HAP-1 (cell line): ENCODE measurements around the gene METAP1.
"Not testable (repeated sequence)": the region's sequence is repeated elsewhere in the genome, so short reads cannot be mapped to it uniquely, and the experiment has no call there.

ENCODE experiments used
- DNase-seq, 2 experiments: peaks; one replicate each; pipeline ENCODE4 v3.0.0-alpha.2; 2016 to 2020; ENCODE audit warnings: low spot score in 2 of 2
- H3K27me3 ChIP-seq: fragments of 250-450 bp; sonication (Bioruptor Pico); 2 replicates; pipeline ENCODE4 v1.5.1; 2020; ENCODE audit warnings: low read depth, mild to moderate bottlenecking, moderate library complexity
- H3K36me3 ChIP-seq: fragments of 250-450 bp; sonication (Bioruptor Pico); replicated peaks from 2 replicates; pipeline ENCODE4 v1.5.1; 2020; ENCODE audit warnings: mild to moderate bottlenecking
- H3K4me1 ChIP-seq: fragments of 250-450 bp; sonication (Bioruptor Pico); 2 replicates; pipeline ENCODE4 v1.5.1; 2020; ENCODE audit warnings: mild to moderate bottlenecking
- H3K4me3 ChIP-seq: fragments of 250-450 bp; sonication (Bioruptor Pico); 2 replicates; pipeline ENCODE4 v1.5.1; 2020; ENCODE audit warnings: mild to moderate bottlenecking, moderate library complexity
- H3K9me3 ChIP-seq: fragments of 250-450 bp; sonication (Bioruptor Pico); 2 replicates; pipeline ENCODE4 v1.5.1; 2020; ENCODE audit warnings: mild to moderate bottlenecking, moderate library complexity
- in situ Hi-C: fragments of 300-500 bp; cut with MboI; formaldehyde crosslinking; loops from 3 replicates; pipeline ENCODE4 v1.14.3; 2020; ENCODE audit warnings: low sequenced_read_pairs, inconsistent platforms, mixed read lengths

The METAP1 gene

DNA sequence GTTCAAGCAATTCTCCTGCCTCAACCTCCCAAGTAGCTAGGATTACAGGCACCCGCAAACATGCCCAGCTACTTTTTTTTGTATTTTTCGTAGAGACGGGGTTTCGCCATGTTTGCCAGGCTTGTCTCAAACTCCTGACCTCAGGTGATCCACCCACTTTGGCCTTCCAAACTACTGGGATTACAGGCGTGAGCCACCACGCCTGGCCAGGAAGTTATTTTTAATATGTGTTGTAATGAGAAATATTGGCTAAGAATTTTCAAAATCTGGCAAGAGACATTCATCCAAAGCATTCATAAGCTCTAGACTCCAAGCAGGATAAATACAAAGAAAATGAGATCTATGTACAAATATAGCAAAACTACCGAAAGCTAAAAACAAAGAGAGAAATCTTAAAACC, 18.0 kb upstream of the METAP1 start:
- no peaks in the 10 kb centered on the region for H3K9me3 ChIP-seq
- H3K4me3 ChIP-seq: no peak overlapping the region
- no peaks in the 10 kb centered on the region for H3K36me3 ChIP-seq
- no peak for DNase-seq
- H3K27me3 ChIP-seq: no peaks in the 10 kb centered on the region
- in situ Hi-C loops: no loop called here
- H3K4me1 ChIP-seq: no peaks in the 10 kb centered on the region

DNA sequence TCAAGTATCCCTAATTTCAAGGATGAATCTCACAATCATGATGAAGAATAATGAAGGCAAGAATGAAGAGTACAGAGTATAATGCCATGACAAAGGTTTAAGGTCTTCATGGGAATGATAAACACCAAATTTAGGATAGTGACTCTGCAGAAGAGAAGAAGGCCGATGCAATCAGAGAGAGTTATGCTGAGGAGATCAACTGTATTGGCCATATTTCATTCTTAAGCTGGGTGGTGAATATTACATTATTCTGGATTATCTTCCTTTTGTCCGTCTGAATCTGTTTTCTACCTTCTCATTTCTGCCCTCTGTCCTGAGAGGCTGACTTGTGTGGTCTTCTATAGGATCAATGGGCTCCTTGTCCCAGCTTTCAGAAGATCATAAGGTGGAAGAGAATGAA, 7.8 kb upstream of the METAP1 start:
- DNase-seq: no peak
- Histone ChIP-seq H3K27me3 (no peaks in the 10 kb centered on the region), H3K9me3 (no peaks in the 10 kb centered on the region), H3K36me3 (no peaks in the 10 kb centered on the region), H3K4me1 (no peaks in the 10 kb centered on the region; the same call in 1 of the 2 replicates), H3K4me3 (no peak overlapping the region)
- in situ Hi-C loops: no loop called here

DNA sequence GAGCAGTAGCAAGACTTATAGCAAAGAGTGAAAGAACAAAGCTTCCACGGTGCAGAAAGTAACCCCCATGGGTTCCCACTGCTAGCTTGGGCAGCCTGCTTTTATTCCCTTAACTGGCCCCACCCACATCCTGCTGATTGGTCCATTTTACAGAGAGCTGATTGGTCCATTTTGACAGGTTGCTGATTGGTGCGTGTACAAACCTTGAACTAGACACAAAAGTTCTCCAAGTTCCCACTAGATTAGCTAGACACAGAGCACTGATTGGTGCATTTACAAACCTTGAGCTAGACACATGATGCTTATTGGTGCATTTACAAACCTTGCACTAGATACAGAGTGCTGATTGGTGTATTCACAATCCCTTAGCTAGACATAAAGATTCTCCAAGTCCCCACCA, 2.7 kb upstream of the METAP1 start:
- H3K27me3 ChIP-seq, DNase-seq, H3K36me3 ChIP-seq, H3K9me3 ChIP-seq, H3K4me3 ChIP-seq, in situ Hi-C loops: not testable (repeated sequence)
- H3K4me1 ChIP-seq: peaks cover 12% of the 10 kb centered on the region

DNA sequence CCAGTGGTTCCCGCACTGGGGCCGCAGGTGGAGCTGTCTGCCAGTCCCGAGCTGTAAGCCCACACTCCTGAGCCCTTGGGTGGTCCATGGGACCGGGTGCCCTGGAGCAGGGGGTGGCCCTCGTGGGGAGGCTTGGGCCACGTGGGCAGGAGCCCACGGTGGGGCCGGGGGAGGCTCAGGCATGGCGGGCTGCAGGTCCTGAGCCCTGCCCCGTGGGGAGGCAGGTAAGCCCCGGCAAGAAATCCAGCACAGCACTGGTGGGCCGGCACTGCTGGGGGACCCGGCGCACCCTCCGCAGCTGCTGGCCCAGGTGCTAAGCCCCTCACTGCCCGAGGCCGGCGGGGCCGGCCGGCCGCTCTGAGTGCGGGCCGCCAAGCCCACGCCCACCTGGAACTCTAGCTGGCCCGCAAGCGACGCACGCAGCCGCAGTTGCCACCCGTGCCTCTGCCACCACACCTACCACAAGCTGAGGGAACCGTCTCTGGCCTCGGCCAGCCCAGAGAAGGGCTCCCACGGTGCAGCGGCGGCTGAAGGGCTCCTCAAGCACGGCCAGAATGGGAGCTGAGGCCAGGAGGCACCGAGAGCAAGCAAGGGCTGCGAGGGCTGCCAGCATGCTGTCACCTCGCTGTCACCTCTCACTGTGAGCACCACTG, 2.0 kb upstream of the METAP1 start:
- H3K27me3 ChIP-seq: no peaks in the 10 kb centered on the region
- peaks cover 12% of the 10 kb centered on the region for H3K4me1 ChIP-seq
- no peak for DNase-seq
- H3K36me3 ChIP-seq: no peaks in the 10 kb centered on the region
- in situ Hi-C loops: no loop called here
- no peak overlapping the region for H3K4me3 ChIP-seq
- no peaks in the 10 kb centered on the region for H3K9me3 ChIP-seq

DNA sequence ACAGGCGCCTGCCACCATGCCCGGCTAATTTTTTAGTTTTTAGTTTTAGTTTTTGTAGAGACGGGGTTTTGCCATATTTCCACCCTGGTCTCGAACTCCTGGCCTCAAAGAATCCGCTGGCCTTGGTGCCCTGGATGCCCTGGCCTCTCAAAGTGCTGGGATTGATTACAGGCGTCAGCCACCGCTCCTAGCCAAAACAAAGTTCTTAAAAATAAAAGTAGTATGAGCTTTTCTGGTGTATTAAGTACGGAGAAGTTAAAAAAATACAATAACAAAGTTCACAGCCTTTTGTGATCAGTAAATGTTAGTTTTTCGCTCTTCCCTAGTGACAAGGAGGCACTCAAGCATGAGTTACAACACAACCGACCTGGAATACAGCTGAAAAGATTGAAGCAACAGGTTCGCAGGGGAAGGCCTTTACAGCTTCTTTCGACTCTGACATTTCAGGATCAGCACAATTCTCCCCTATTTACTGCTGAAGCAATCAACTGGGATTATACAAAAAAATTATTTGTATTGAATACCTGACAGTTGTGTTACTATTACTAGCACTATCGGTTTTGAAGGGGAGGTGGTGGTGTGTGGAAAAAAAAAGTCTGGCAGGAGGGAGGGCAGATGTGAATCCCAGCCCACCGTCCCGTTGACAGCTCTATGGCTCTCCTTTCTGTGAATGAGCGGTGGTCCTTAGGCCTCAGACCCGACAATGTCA, 893 bp upstream of the METAP1 start:
- no peaks in the 10 kb centered on the region for H3K9me3 ChIP-seq
- DNase-seq: no peak
- H3K4me1 ChIP-seq: peaks cover 12% of the 10 kb centered on the region
- H3K36me3 ChIP-seq: no peaks in the 10 kb centered on the region
- no peaks in the 10 kb centered on the region for H3K27me3 ChIP-seq
- in situ Hi-C loops: no loop called here
- H3K4me3 ChIP-seq: peak overlapping the region; percentile 97

DNA sequence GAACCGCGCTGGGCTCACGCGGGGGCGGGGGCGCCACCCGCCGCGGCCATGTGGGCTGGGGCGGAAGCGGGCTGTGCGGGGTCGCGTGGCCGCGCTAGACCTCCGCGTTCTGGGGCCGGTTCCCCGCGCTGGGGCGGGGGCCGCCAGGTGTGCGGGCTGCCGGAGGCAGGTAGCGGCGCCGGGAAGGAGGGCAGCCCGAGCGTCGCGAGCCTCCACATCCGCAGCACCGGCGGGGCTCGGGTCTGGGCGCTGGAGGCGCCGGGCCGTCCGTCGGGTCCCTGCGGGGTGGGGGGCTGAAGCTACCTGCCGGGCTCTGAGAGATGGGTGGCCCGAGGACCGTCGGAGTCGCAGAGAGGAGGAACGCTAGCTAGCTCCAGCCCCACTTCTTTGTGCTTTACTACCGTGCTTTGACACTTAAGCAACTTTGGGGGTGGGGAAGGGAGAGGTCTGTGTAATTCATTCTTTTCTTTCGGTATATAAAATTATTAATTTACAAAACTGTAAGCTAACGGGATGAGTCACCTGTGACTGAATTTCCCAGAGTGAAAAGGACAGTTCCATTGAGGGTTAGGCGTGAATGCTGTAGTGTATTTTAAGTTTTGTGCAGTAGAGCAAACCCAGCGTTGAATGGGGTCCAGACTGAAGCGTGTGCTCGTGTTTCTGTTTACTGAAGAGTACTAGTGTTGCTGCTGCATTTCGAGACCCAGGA, 689 bp downstream of the METAP1 start:
- peaks cover 12% of the 10 kb centered on the region for H3K4me1 ChIP-seq
- no peaks in the 10 kb centered on the region for H3K9me3 ChIP-seq
- in situ Hi-C loops: no loop called here
- DNase-seq: peak in 1 of 2 experiments; percentile 41
- H3K36me3 ChIP-seq: no peaks in the 10 kb centered on the region
- no peaks in the 10 kb centered on the region for H3K27me3 ChIP-seq
- H3K4me3 ChIP-seq: peak overlapping the region; percentile 97

DNA sequence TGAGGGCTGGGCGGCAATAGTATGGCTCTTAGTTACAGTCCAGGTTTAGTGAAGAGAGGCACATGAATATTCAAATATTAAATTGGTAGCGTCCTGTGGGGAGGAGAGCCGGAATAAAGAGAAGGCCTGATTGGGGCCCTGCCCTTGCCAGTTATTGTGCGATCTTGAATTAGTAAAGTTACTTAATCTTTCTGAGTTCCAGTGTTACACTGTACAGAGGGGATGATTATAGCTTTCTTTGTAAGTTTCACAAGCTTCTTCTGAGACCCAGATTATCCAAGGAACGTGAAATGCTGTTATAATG, 1.2 kb downstream of the METAP1 start:
- Histone ChIP-seq H3K36me3 (no peaks in the 10 kb centered on the region), H3K4me1 (peaks cover 12% of the 10 kb centered on the region), H3K4me3 (peak overlapping the region; percentile 97), H3K27me3 (no peaks in the 10 kb centered on the region), H3K9me3 (no peaks in the 10 kb centered on the region)
- peak in 1 of 2 experiments; percentile 38 for DNase-seq
- in situ Hi-C loops: no loop called here

DNA sequence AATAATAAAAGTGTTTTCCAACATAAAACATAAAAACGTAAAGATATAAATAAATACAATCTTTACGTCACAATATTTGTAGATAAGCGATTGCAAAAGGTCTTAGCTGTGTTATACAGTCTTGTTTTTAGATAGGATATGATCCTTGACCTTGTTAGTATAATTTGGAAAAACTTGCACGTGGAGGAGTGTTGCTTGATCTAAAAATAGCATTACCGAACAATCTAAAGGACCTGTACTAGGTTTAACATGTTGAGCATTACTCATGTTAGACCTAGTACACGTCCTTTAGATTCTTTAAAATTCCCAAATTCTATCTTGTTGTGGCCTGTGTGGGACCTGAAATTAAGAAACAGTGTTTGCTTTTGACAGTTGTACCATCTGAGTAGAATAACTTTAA, 1.6 kb downstream of the METAP1 start:
- Histone ChIP-seq H3K9me3 (no peaks in the 10 kb centered on the region), H3K36me3 (peaks cover 2% of the 10 kb centered on the region; the same call in 1 of the 2 replicates), H3K4me3 (peak overlapping the region; percentile 97), H3K27me3 (no peaks in the 10 kb centered on the region), H3K4me1 (peaks cover 13% of the 10 kb centered on the region)
- DNase-seq: no peak
- in situ Hi-C loops: no loop called here

DNA sequence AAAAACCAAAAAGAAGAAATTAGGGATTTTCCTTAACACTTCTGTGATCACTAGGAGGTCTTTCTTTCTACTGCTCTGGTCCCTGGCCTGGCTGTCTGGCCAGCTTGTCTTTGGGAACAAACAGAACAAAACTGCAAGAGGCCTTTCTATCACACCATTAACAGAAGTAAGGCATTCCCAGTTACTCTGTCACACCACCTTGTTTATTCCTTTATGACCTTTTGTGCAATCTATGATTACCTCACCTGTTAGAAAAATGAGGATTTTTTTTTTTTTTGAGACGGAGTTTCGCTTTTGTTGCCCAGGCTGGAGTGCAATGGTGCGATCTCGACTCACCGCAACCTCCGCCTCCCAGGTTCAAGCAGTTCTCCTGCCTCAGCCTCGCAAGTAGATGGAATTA, 3.0 kb downstream of the METAP1 start:
- in situ Hi-C loops: no loop called here
- no peak overlapping the region for H3K4me3 ChIP-seq

DNA sequence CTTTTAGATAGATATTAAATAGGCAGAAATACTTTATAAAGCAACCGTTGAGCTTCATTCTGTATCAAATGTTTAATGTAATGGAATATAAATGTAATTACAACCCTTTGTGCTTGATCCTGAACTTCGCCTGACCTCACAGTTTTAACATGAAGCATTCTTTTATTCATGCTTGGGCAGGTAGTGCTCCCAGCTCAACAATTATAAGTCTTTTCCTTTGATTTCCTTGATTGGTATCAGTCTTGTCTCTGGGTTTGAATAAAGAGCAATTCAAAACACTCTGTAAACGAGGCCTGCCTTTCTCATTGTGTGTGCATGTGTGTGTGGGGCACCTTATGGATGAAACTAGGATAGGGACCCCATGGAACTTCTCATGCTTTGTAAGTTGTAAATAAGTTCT, 6.8 kb downstream of the METAP1 start:
- Histone ChIP-seq H3K4me1 (peaks cover 6% of the 10 kb centered on the region), H3K9me3 (no peaks in the 10 kb centered on the region), H3K4me3 (no peak overlapping the region), H3K27me3 (no peaks in the 10 kb centered on the region), H3K36me3 (peaks cover 3% of the 10 kb centered on the region; the same call in 1 of the 2 replicates)
- in situ Hi-C loops: no loop called here
- DNase-seq: no peak

More for the DNA sequence above, 3.0 kb downstream of the METAP1 start:
- H3K27me3 ChIP-seq: no peaks in the 10 kb centered on the region
- no peaks in the 10 kb centered on the region for H3K9me3 ChIP-seq
- DNase-seq: no peak
- peaks cover 3% of the 10 kb centered on the region; the same call in 1 of the 2 replicates for H3K36me3 ChIP-seq
- peaks cover 15% of the 10 kb centered on the region for H3K4me1 ChIP-seq

DNA sequence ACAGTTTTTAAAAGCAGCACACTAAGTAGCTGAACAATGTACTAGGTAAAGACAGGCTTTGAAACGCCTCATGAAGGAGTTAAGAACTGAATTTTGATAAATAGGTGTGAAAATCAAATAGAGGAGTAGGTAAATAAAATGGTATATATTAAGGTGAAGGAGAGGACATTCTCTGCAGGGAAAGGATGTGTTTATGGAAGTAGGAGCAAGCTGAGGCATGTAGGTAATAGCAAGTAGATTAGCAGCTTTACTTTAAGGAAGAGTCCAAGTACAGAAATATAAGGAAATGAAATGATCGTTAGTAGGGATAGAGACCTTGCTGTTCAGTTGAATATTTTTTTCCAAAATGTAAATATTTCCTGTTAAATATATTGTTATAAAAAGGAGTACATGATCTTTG, 12.5 kb downstream of the METAP1 start:
- in situ Hi-C loops: no loop called here
- no peak overlapping the region for H3K4me3 ChIP-seq
- H3K9me3 ChIP-seq: peaks cover 9% of the 10 kb centered on the region
- no peak for DNase-seq
- H3K4me1 ChIP-seq: no peaks in the 10 kb centered on the region
- no peaks in the 10 kb centered on the region for H3K27me3 ChIP-seq
- peaks cover 11% of the 10 kb centered on the region for H3K36me3 ChIP-seq

DNA sequence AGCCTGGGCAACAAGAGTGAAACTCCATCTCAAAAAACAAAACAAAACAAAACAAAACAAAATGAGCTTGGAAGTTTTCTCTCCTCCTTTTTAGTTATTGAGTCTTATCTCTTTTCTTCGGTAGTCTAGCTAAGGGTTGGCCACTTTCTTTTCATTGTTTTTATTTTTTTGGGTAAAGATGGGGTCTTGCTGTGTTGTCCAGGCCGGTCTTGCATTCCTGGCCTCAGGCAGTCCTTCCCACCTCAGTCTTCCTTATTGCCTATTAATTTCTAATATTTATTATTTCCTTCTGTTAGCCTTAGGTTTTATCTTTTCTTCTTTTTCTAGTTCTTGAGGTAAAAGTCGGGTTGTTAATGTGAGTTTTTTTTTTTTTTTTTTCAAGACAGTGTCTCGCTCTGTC, 16.4 kb downstream of the METAP1 start:
- Histone ChIP-seq H3K4me1 (no peaks in the 10 kb centered on the region), H3K36me3 (peaks cover 11% of the 10 kb centered on the region), H3K9me3 (peaks cover 9% of the 10 kb centered on the region), H3K27me3 (no peaks in the 10 kb centered on the region), H3K4me3 (no peak overlapping the region)
- in situ Hi-C loops: no loop called here
- DNase-seq: no peak

DNA sequence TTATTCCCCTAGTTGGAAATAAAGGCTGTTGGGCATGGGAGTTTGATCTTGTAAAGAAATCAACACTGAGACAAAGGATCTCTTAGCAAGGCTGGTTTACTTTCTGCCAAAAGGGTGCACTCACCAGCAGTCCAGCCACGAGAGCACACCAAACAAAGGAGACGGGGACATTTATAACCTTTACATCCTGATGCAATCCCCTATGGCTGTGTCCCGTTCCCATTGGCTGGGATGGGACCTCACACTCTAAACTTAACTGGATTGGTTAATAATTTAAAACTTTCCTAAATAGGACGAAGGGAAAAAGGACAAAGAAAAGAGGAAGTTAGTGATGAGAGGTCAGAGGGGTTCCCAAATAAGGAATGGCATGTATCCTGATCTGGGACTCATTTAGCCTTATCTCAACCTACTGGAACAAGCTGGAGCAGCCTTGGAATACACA, 17.9 kb downstream of the METAP1 start:
- peaks cover 11% of the 10 kb centered on the region for H3K36me3 ChIP-seq
- H3K27me3 ChIP-seq: no peaks in the 10 kb centered on the region
- no peak overlapping the region for H3K4me3 ChIP-seq
- no peak for DNase-seq
- in situ Hi-C loops: no loop called here
- peaks cover 9% of the 10 kb centered on the region for H3K9me3 ChIP-seq
- H3K4me1 ChIP-seq: no peaks in the 10 kb centered on the region

DNA sequence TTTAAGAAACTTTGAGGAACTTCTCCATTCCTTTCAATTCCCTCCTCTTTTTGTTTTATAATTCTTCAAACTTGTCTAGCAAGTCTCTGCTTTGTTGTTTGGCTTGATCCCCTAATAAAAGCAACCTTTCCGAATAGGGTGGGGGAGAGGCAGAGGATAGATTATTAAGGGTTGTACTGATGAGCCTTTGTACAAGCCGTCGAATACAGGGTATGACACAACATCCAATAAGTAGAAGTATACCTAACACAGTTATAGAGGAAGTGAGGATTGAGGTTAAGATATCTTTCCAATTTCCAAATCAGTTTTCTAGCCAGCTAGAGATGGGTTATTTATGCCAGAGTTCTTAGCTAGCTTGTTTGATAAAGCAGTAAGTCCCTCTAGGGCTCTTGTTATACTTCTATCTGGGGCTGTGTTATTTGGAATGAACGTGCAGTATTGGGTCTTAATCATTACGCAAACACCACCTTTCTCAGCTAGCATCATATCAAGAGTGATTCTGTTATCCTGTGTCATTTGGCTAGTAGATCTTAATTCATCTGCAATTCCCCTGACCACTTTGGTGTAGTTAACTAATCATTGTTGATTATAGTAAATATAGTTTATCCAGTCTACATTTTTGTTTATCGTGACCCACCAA, 18.5 kb downstream of the METAP1 start:
- Histone ChIP-seq H3K4me3 (no peak overlapping the region), H3K27me3 (no peaks in the 10 kb centered on the region), H3K36me3 (peaks cover 9% of the 10 kb centered on the region), H3K4me1 (no peaks in the 10 kb centered on the region), H3K9me3 (peaks cover 9% of the 10 kb centered on the region)
- in situ Hi-C loops: no loop called here
- DNase-seq: no peak
